Measurements from ENCODE around the gene HACD1. TPM values are rescaled to one million over a fixed set of nuclear protein-coding genes. Genes with fewer than 3 reads are reported as not detected.
"Not testable (repeated sequence)": the region's sequence is repeated elsewhere in the genome, so short reads cannot be mapped to it uniquely, and the experiment has no call there.

Gene HACD1
- total RNA-seq, 1 donor from 2014 or later: 5.4 TPM

DNA sequence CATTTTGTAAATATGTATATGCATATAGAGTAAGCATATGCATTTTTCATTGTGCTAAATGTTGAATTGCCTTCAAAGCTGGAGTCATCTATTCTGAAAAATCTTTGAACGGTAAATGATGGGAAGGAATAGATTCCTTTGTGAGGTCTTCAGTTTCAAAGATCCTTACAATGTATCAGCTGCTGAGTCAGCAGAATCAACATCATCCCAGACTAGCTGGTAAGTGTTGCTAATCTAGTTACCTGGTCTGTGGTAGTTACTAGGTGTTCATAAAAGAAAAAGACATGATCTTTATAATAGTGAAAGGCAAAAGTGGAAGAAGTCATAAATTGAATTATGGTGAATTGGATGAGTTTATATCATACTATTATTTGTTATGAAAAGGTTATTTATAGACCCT, 16.2 kb upstream of the HACD1 start:
- TF ChIP-seq, protein P1, sequence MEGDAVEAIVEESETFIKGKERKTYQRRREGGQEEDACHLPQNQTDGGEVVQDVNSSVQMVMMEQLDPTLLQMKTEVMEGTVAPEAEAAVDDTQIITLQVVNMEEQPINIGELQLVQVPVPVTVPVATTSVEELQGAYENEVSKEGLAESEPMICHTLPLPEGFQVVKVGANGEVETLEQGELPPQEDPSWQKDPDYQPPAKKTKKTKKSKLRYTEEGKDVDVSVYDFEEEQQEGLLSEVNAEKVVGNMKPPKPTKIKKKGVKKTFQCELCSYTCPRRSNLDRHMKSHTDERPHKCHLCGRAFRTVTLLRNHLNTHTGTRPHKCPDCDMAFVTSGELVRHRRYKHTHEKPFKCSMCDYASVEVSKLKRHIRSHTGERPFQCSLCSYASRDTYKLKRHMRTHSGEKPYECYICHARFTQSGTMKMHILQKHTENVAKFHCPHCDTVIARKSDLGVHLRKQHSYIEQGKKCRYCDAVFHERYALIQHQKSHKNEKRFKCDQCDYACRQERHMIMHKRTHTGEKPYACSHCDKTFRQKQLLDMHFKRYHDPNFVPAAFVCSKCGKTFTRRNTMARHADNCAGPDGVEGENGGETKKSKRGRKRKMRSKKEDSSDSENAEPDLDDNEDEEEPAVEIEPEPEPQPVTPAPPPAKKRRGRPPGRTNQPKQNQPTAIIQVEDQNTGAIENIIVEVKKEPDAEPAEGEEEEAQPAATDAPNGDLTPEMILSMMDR (IDR thresholded peaks at IDR 0.05; ENCODE audit: partially characterized antibody, unreplicated experiment): no peak
- no peak overlapping the region for H3K27ac Mint-ChIP-seq (ENCODE audit: unreplicated experiment)
- H3K4me3 Mint-ChIP-seq (ENCODE audit: unreplicated experiment): no peak overlapping the region
- H3K36me3 Mint-ChIP-seq (ENCODE audit: unreplicated experiment): no peaks in the 10 kb centered on the region
- no peaks in the 10 kb centered on the region for H3K4me1 Mint-ChIP-seq (ENCODE audit: low read depth, unreplicated experiment)
- H3K9me3 Mint-ChIP-seq (ENCODE audit: unreplicated experiment): no peaks in the 10 kb centered on the region
- no peak for DNase-seq
- peaks cover 2% of the 10 kb centered on the region for H3K27me3 Mint-ChIP-seq (ENCODE audit: unreplicated experiment)

DNA sequence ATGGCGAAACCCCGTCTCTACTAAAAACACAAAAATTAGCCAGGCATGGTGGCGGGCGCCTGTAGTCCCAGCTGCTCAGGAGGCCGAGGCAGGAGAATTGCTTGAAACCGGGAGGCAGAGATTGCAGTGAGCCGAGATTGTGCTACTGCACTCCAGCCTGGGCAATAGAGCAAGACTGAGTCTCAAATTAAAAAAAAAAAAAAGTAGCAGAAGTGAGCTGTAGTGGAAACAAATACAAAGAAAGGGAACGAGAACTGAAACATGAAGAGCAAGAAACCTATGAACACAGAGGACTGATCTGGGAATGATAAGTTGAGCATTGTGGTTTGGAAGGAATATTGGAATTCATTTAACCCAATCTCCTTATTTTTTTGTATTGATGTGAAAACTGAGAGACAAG, 15.4 kb upstream of the HACD1 start:
- not testable (repeated sequence) for DNase-seq; H3K27me3 Mint-ChIP-seq (ENCODE audit: unreplicated experiment); H3K9me3 Mint-ChIP-seq (ENCODE audit: unreplicated experiment); H3K4me1 Mint-ChIP-seq (ENCODE audit: low read depth, unreplicated experiment); H3K4me3 Mint-ChIP-seq (ENCODE audit: unreplicated experiment); H3K36me3 Mint-ChIP-seq (ENCODE audit: unreplicated experiment); H3K27ac Mint-ChIP-seq (ENCODE audit: unreplicated experiment)

DNA sequence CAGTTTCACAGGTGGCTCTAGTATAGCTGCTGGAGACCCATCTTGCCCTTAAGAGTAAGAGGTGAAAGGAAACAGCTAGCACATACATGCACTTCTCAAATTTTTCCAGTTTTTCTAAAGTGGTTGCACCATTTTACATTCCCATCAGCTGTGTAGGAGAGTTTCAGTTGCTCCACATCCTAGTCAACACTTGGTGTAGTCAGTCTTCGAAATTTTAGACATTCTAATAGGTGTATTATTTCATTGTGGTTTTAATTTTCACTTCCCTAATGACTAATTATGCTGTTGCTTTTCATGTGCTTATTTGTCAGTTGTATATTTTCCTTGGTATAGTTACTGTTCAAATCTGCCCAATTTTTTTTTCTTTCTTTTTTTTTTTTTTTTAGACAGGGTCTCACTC, 9.5 kb upstream of the HACD1 start:
- Mint-ChIP-seq H3K9me3 (ENCODE audit: unreplicated experiment) (no peaks in the 10 kb centered on the region), H3K36me3 (ENCODE audit: unreplicated experiment) (no peaks in the 10 kb centered on the region), H3K4me1 (ENCODE audit: low read depth, unreplicated experiment) (no peaks in the 10 kb centered on the region), H3K4me3 (ENCODE audit: unreplicated experiment) (no peak overlapping the region), H3K27me3 (ENCODE audit: unreplicated experiment) (peaks cover 2% of the 10 kb centered on the region), H3K27ac (ENCODE audit: unreplicated experiment) (no peak overlapping the region)
- TF ChIP-seq, protein P1 (IDR thresholded peaks at IDR 0.05; ENCODE audit: partially characterized antibody, unreplicated experiment): no peak
- DNase-seq: no peak

DNA sequence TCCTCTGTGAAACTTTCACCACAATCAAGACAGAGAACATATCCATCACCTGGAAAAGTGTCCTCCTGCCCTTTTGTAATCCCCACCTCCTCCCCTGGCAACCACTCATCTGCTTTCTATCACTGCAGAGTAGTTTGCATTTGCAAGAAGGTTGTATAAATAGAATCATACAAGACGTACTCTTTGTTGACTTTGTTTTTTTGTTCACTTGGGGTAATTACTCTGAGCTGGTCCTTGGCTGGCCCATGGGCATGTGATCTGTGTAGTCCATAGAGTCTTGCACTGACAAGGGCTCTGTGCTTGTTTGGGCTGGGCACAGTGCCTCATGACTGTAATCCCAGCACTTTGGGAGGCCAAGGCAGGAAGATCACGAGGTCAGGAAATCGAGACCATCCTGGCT, 7.8 kb upstream of the HACD1 start:
- DNase-seq: no peak
- no peaks in the 10 kb centered on the region for H3K9me3 Mint-ChIP-seq (ENCODE audit: unreplicated experiment)
- no peak overlapping the region for H3K4me3 Mint-ChIP-seq (ENCODE audit: unreplicated experiment)
- TF ChIP-seq, protein P1 (IDR thresholded peaks at IDR 0.05; ENCODE audit: partially characterized antibody, unreplicated experiment): no peak
- H3K4me1 Mint-ChIP-seq (ENCODE audit: low read depth, unreplicated experiment): no peaks in the 10 kb centered on the region
- no peak overlapping the region for H3K27ac Mint-ChIP-seq (ENCODE audit: unreplicated experiment)
- H3K36me3 Mint-ChIP-seq (ENCODE audit: unreplicated experiment): no peaks in the 10 kb centered on the region
- peaks cover 2% of the 10 kb centered on the region for H3K27me3 Mint-ChIP-seq (ENCODE audit: unreplicated experiment)

DNA sequence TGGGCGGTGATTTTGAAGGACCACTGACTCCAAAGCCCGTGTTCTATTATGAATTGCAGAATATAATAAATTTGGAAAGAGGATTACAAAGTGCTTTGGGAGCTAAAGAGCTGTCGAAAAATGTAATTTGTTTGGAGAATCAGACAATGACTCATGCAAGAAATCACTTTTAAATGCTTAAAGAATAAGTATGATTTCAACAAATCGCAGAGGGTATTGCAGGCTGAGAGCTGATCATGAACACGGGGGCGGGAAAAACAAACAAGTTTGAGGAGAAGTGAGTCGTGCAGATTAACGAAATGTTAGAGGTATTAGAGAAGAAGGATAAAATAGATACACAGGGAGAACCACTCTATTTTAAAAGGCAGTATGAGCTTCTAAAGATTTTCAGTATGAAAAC, 4.9 kb upstream of the HACD1 start:
- Mint-ChIP-seq H3K27me3 (ENCODE audit: unreplicated experiment) (peaks cover 13% of the 10 kb centered on the region), H3K4me3 (ENCODE audit: unreplicated experiment) (no peak overlapping the region), H3K4me1 (ENCODE audit: low read depth, unreplicated experiment) (no peaks in the 10 kb centered on the region), H3K9me3 (ENCODE audit: unreplicated experiment) (peaks cover 3% of the 10 kb centered on the region), H3K27ac (ENCODE audit: unreplicated experiment) (no peak overlapping the region), H3K36me3 (ENCODE audit: unreplicated experiment) (no peaks in the 10 kb centered on the region)
- TF ChIP-seq, protein P1 (IDR thresholded peaks at IDR 0.05; ENCODE audit: partially characterized antibody, unreplicated experiment): no peak
- DNase-seq: no peak
